Breast epithelium (tissue), 4 donors: ENCODE results near the gene SERPINB3. TPM values are rescaled to one million over a fixed set of nuclear protein-coding genes. Genes with fewer than 3 reads are reported as not detected.

Source experiments
- DNase-seq, 2 donors: peaks; one replicate each; pipeline ENCODE4 v3.0.0-alpha.2; 2019; ENCODE audit warnings: low spot score in 2 of 2
- H3K27ac ChIP-seq, 2 donors: fragments of 200-600 bp; sonication (generic) in 1 of 2; one replicate each; pipeline ENCODE4 v1.5.1; 2016 to 2019; ENCODE audit warnings: mild to moderate bottlenecking in 1 of 2
- H3K27me3 ChIP-seq, 2 donors: fragments of 200-600 bp; sonication (generic) in 1 of 2; one replicate each; pipeline versions ENCODE4 v1.5.1 to v1.6.0; 2017 to 2019; ENCODE audit warnings: control low read depth in 1 of 2, mild to moderate bottlenecking in 1 of 2
- H3K36me3 ChIP-seq: fragments of 200-600 bp; one replicate; pipeline ENCODE4 v1.5.1; 2019
- H3K4me1 ChIP-seq, 2 donors: fragments of 200-600 bp; sonication (generic); one replicate each; pipeline ENCODE4 v1.5.1; 2016 to 2019; ENCODE audit warnings: control low read depth in 1 of 2
- H3K4me3 ChIP-seq, 3 donors: fragments of 200-600 bp; sonication (generic); 1 replicate in 2 of 3; 2 replicates in 1 of 3; pipeline ENCODE4 v1.5.1; 2016 to 2019; ENCODE audit warnings: mild to moderate bottlenecking in 3 of 3, moderate library complexity in 2 of 3
- H3K9me3 ChIP-seq, 2 donors: fragments of 200-600 bp; sonication (generic) in 1 of 2; one replicate each; pipeline ENCODE4 v1.5.1; 2016 to 2019; ENCODE audit warnings: control low read depth in 1 of 2
- POLR2A ChIP-seq: fragments of 450-650 bp; IDR thresholded peaks from one replicate; pipeline ENCODE4 v1.6.1; 2016; ENCODE audit warnings: antibody characterized with exemption, mild to moderate bottlenecking, moderate library complexity
- POLR2AphosphoS5 ChIP-seq, 3 donors: sonication (generic); formaldehyde crosslinking; IDR thresholded peaks; one replicate each; pipeline ENCODE4 v1.6.1; 2017; ENCODE audit warnings: antibody characterized with exemption in 3 of 3
- intact Hi-C: fragments of 100-400 bp; cut with DNase I; formaldehyde crosslinking; loops from one replicate; pipeline ENCODE4 v1.15.1; 2023; ENCODE audit warnings: low total_unique reads
- total RNA-seq, 3 donors: library from RNA; depleted of rRNA; stranded (reverse); fragments of >200 nt; gene quantifications; one replicate each; pipeline ENCODE4 v1.1.0, GENCODE V29; 2016
- TF ChIP-seq, protein P1 (sequence below), 3 donors: fragments of 450-650 bp; IDR thresholded peaks; one replicate each; pipeline ENCODE4 v1.5.1; 2016 to 2017; ENCODE audit warnings: antibody characterized with exemption in 3 of 3, mild to moderate bottlenecking in 3 of 3, moderate library complexity in 3 of 3

Gene SERPINB3
- total RNA-seq, 3 donors from 2014 or later = not detected

DNA sequence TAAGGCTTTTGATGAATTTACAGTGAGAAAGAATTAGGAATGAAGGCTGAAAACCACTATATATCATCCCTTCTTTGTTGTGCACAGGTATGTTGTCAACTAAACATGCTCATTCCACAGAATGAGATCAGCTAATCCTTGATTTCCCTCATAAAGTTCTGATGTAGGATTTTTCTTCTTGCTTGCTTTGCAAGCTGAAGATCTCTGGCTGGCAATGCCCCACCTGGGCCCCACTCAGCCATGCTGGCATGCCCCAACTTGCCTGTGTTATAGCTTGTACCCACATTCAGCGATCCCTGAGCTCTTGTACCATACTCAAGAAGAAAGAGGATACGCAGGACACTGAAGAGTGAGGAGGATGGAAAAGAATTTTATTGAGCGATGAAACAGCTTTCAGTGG, 23.0 kb upstream of the SERPINB3 start:
- intact Hi-C loops = loop anchor here (5.0 kb wide), 1 partner anchor 813 kb away; no protein-coding TSS in a partner anchor

DNA sequence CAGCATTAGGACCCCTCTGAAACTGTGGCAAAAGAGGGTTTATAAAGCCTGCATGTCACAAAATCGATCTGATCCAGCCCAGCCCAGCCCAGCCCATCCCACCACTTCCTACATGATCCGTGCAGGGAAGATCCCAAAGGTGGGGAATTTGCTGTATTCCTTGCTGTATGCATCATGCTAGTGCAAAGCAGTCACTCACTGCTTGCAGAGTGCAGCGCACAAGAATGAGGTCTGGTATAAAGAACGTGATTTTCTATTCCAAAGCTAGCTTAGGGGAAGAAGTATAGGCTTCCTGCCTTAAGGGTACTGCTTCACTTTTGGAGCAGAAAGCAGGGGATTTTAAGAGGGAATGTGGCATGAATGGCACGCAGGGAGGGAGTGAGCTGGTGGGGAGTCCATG, 22.2 kb upstream of the SERPINB3 start:
- Histone ChIP-seq H3K27me3 (no peaks in the 10 kb centered on the region), H3K27ac (no peak overlapping the region), H3K4me3 (no peak overlapping the region), H3K36me3 (no peaks in the 10 kb centered on the region), H3K9me3 (no peaks in the 10 kb centered on the region), H3K4me1 (no peaks in the 10 kb centered on the region)
- no peak for DNase-seq
- intact Hi-C loops = no loop called here
- TF ChIP-seq, protein P1, sequence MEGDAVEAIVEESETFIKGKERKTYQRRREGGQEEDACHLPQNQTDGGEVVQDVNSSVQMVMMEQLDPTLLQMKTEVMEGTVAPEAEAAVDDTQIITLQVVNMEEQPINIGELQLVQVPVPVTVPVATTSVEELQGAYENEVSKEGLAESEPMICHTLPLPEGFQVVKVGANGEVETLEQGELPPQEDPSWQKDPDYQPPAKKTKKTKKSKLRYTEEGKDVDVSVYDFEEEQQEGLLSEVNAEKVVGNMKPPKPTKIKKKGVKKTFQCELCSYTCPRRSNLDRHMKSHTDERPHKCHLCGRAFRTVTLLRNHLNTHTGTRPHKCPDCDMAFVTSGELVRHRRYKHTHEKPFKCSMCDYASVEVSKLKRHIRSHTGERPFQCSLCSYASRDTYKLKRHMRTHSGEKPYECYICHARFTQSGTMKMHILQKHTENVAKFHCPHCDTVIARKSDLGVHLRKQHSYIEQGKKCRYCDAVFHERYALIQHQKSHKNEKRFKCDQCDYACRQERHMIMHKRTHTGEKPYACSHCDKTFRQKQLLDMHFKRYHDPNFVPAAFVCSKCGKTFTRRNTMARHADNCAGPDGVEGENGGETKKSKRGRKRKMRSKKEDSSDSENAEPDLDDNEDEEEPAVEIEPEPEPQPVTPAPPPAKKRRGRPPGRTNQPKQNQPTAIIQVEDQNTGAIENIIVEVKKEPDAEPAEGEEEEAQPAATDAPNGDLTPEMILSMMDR (IDR thresholded peaks at IDR 0.05) = no peak
- no peak for TF ChIP-seq POLR2AphosphoS5 (IDR thresholded peaks at IDR 0.05)

More for the DNA sequence above, 23.0 kb upstream of the SERPINB3 start:
- Histone ChIP-seq H3K36me3 (no peaks in the 10 kb centered on the region), H3K4me1 (no peaks in the 10 kb centered on the region), H3K4me3 (no peak overlapping the region), H3K27me3 (no peaks in the 10 kb centered on the region), H3K27ac (no peak overlapping the region), H3K9me3 (no peaks in the 10 kb centered on the region)
- no peak for DNase-seq
- TF ChIP-seq POLR2A (no peak), POLR2AphosphoS5 (IDR thresholded peaks at IDR 0.05) (no peak)
- TF ChIP-seq, protein P1 (IDR thresholded peaks at IDR 0.05) = no peak

DNA sequence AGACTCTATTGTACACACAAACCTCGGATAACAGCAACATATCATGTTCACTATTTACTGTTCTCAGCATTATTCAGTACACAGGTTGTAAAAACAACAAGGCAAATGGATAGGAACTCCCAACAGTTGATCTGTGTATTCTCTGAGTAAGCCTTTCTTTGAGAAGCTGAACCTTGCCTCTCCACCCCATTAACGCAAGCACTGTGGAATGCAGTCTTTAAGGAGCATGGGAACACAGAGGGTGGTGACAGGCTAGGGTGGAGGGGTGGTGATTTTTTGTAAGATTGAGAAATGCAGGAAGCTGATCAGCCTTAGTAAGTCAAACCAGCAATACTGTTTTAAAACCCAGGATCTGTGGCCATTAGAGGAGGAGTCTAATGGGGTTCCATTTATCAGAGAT, 21.5 kb upstream of the SERPINB3 start:
- H3K27ac ChIP-seq = no peak overlapping the region
- intact Hi-C loops = no loop called here

DNA sequence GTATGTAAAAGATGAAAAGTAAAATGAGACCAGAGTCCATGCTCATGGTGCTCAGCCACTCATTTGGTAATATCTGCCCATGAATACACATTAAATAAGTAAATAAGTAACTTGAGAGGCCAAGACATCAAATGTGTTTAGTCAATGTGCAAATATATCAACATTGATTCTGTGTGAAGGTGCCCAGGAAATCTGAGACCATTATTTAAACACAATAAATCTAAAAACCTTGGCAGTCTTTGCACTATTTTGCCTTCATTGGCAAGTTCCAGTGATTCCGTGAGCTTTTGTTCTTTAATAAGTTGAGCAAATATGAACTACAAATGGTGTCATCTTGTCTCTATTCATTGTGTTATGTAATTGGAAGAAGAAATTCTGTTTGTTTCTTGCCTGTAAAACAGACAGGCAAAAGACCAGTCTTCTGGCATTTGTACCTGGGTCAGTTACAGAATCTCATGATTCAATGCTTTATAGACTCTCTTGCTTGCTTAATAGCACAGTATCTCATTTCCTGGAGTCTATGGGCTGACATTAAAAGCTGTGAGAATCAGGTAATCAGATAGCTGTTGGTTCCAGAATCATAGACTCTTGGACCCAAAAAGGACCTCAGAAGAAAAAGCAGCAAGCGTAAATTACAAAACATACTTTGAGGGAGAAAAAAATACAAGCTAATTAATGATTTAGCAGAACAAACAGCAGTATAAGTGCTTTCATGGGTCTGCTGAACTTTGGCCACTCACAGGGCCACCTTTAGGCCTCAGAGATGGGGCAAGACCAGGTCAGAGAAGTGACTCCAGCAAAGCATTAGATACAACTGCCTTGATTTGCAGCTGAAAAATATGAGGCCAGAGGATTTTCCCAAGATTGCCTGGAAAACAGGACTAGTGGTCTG, 20.0 kb upstream of the SERPINB3 start:
- intact Hi-C loops = no loop called here
- Histone ChIP-seq H3K9me3 (no peaks in the 10 kb centered on the region), H3K4me1 (no peaks in the 10 kb centered on the region), H3K36me3 (no peaks in the 10 kb centered on the region), H3K4me3 (no peak overlapping the region), H3K27ac (no peak overlapping the region), H3K27me3 (no peaks in the 10 kb centered on the region)
- TF ChIP-seq, protein P1 (IDR thresholded peaks at IDR 0.05) = no peak
- no peak for TF ChIP-seq POLR2A
- TF ChIP-seq POLR2AphosphoS5 (IDR thresholded peaks at IDR 0.05) = no peak
- no peak for DNase-seq

More for the DNA sequence above, 21.5 kb upstream of the SERPINB3 start:
- Histone ChIP-seq H3K9me3 (no peaks in the 10 kb centered on the region), H3K4me1 (no peaks in the 10 kb centered on the region), H3K36me3 (no peaks in the 10 kb centered on the region), H3K27me3 (no peaks in the 10 kb centered on the region), H3K4me3 (no peak overlapping the region)
- no peak for DNase-seq
- TF ChIP-seq POLR2AphosphoS5 (IDR thresholded peaks at IDR 0.05) (no peak), POLR2A (no peak)
- TF ChIP-seq, protein P1 (IDR thresholded peaks at IDR 0.05) = no peak

DNA sequence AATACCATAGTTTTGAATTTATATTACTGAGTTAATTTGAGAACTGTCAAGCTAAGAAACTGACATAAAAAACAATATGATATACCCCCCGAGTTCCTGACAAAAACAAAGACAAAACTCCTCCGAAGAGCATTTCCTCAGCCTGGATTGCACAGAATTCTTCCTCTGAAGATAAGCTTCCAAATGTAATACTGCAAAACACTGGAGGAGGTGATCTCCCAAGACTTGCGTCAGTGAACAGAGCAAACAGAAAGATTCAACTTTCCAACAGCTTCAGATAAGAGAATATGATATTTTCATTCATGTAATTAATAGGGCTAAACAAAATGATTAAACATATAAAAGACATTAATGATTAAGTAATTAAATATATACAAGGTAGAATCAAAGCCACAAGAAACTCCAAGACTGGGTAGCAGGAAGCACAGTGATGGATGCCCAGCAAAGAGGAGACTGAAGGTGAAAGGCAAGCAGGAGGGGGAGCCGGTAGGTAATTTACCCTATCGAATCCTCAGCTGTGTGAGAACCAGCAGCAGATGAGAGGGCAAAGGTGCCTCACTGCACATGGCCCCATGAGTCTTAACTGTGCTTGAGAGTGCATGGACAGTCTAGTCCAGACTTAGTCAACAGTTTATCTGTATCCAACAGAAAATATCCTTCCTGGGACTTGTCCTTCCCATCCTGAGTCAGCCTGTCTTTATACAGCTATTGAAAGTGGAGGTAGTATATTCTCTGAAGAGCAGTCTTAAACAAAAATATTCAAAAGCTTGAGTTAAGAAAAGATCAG, 18.3 kb upstream of the SERPINB3 start:
- intact Hi-C loops = no loop called here
- no peak overlapping the region for H3K4me3 ChIP-seq
- no peaks in the 10 kb centered on the region for H3K4me1 ChIP-seq
- TF ChIP-seq POLR2A = no peak
- no peak for TF ChIP-seq POLR2AphosphoS5 (IDR thresholded peaks at IDR 0.05)
- TF ChIP-seq, protein P1 (IDR thresholded peaks at IDR 0.05) = no peak
- no peak overlapping the region for H3K27ac ChIP-seq
- no peaks in the 10 kb centered on the region for H3K9me3 ChIP-seq
- no peaks in the 10 kb centered on the region for H3K36me3 ChIP-seq
- DNase-seq = no peak
- no peaks in the 10 kb centered on the region for H3K27me3 ChIP-seq
